ENCODE results near the gene OR4D11.
"Not testable (repeated sequence)": the region's sequence is repeated elsewhere in the genome, so short reads cannot be mapped to it uniquely, and the experiment has no call there.

The OR4D11 gene

GRCh38 chr11:59503276-59503675 is at the start of gene OR4D11:
Gene OR4D11 (plus strand): TSS chr11:59503576. CDS start chr11:59503576, 0 bp downstream.
- DNase-seq: no peak

- no peak for DNase-seq
Observed at GRCh38 chr11:59456661-59457060, 46.7 kb upstream of the OR4D11 start, which contains the start of gene OR4D6. Gene OR4D6 (plus strand): TSS chr11:59456961. CDS start chr11:59456961, 0 bp downstream.

GRCh38 chr11:59459916-59460315 is 43.5 kb upstream of the OR4D11 start:
- no peak for DNase-seq

DNA sequence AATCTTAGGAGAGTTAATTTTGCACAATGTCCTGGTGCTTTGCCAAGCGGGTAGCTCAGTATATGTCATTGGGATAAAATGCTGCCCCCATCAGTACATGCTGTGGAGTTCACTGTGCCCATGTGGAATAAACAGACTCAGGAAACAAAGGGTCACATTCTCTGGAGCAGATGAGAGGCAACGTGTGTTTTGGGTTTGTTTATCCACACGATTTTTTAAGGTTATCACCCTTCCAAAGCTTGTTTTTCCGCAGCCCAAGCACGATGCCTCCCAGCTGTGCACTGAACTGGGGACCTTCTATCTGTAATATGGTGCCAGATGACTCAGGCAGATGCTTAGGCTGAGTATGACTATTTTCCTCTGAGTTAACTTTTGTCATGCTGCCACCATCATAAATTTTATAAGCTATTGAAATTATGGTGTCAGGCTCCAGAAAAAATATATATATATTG is 40.2 kb upstream of the OR4D11 start:
- DNase-seq: no peak

- DNase-seq: no peak
Observed at GRCh38 chr11:59473015-59473414, 30.4 kb upstream of the OR4D11 start, which contains the start of gene OR4D10. Gene OR4D10 (plus strand): TSS chr11:59473315. CDS start chr11:59477430, 4,115 bp downstream.

DNA sequence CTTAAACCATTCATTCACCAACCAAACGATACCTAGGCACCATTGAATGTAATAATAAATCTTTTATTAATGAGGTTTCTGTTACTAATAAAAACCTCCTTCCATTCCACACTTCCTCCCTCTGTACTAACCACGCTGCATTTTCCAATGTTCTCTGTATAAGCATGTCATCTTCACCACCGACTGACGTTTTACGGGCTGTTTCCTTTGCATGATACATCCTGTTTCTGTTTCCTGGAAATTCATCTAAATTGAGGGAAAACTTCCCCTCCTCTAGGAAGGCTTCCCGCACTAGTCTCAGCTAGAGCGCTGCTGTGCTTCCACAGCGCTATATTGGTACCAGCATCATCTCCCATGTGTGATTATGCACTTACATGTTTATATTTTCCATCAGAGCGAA is 28.2 kb upstream of the OR4D11 start:
- DNase-seq: no peak

DNA sequence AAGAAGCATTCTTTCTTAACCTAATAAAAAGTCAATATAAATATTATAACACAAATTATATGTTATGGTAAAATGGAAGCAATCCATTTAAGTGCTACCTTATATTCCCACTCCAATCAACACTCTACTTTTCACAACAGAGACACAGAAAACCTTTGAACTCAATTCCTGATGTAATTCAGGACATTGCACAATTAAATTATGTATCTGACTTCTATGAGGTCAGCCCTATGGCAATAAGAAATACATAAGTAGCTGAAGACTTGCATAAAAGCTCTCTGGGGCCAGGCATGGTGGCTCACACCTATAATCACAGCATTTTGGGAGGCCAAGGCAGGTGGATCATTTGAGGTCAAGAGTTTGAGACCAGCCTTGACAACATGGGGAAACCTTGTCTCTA is 23.5 kb upstream of the OR4D11 start:
- DNase-seq: no peak

DNA sequence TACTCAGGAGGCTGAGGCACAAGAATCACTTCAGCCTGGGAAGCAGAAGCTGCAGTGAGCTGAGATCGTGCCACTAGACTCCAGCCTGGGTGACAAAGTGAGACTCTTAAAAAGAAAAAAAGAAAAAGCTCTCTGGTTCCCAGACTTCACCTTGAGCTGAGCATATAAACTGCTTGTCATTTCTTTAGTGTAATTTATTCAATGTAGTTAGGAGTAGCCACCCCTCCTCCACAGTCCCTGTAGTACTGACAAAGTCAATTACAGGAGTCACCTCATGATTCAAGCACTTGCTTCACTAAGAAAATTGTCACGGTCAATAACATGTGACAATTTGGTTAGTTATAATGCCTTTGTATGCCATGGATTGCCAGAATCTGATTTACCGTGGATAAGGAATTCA is 23.0 kb upstream of the OR4D11 start:
- no peak for DNase-seq

DNA sequence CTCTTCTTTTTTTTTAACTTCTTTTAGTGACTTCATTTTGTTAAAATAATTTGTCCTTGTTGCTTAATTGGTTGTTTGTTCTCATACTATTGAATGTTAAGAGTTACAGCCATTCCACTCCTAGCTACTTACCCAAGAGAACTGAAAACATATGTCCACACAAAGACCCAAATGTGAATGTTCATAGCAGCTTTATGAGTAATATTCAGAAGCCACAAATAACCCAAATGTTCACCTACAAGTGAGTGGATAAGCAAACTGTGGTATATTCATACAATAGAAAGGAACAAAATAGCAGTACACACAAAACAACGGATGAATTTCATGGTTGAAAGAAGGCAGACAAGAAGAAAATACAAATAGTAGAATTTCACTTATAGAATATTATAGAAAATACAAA is 1.4 kb upstream of the OR4D11 start:
- no peak for DNase-seq

- peak in 2 of 6 experiments; percentile 19 to 21 for DNase-seq
Observed at GRCh38 chr11:59510941-59511589, 7.7 kb downstream of the OR4D11 start, which contains the start of gene OR4D9. Gene OR4D9 (plus strand): TSS chr11:59511539. CDS start chr11:59514913, 3,374 bp downstream.

- no peak for DNase-seq
Observed at GRCh38 chr11:59511675-59512074, 8.3 kb downstream of the OR4D11 start.

DNA sequence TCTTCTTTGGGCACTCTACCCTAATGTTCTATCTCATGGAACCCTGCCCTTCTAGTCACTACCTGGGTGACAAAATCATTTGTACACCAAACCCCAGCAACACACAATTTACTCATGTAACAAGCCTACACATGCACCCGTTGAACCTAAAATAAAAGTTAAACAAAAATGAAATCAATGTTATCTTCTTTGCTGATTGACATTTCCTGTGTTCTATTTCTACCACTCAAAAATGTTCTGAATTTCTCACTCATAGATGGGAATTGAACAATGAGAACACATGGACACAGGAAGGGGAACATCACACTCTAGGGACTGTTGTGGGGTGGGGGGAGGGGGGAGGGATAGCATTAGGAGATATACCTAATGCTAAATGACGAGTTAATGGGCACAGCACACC is 16.8 kb downstream of the OR4D11 start:
- DNase-seq: not testable (repeated sequence)

DNA sequence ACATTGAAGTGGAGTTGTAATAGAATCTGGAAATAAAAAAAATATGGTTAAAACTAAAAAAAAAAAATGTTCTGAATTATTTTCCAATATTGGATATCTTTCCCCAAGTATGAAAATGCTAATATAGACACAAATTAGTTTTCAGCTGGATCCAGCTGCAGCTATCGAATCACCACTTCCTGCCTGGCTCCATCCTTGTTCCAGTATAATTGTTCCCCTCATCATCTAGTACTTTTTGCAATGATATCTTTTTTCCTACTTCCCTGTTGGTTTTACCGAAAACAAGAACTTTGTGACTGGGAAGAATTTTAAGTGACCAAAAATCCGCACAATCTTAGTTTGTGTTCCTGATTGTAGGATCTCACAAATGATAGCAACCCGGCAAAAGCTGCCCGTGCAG is 17.4 kb downstream of the OR4D11 start:
- DNase-seq: no peak

GRCh38 chr11:59523541-59523940 is 20.2 kb downstream of the OR4D11 start:
- DNase-seq: no peak

DNA sequence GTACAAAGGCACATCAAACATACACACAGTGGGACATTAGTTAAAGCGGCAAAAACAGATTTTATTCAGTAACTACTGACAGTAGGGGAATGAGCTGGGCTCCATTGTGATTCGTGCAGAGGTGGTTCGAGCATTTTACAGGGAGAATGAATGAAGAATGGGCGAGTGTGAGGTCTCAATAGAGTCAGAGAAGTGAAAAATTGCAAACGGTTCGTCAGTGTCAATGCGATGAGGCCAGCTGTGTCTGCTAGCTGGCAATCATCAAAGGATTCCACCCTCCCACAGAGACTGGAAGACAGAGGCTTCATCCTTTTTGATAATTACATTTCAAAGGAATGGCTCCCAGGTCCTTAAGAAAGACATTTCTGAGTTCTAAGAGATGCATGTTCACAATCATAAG is 25.3 kb downstream of the OR4D11 start:
- DNase-seq: no peak

DNA sequence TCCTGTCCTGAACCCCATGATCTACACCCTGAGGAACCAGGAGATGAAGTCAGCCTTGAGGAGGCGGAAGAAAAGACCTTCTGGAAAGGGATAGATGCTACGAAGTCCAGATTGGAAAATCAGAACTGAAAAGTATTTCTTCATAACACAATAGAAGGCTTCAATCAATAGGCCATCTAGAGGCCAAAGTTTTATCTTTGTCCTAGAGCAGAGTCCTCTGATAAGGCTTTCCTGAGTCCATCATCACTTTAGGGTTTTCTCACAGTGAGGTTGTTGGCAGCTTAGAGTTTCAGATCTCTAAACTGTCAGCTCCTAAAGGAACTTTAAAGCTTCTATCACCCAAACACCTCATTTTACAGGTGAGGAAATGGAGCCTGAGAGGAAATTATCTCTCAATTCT is 29.2 kb downstream of the OR4D11 start:
- no peak for DNase-seq

DNA sequence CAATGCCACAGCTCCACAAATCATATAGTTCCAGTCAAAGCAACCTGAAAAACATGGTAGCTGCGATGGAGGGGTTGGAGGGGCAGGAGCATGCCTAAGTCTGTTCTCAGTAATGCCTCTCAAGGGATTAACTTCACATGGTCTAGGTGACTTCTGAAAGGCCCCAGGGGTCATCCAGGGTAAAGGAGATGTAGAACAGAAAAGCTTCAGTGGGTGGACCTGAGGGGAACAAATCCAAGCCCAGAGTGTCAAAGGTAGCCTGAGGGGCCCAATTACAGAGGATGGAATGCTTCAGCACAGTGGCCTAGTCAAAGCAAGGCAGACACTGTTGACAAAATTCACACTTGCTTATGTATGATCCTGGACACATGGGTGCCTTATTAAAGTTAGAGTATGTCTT is 31.3 kb downstream of the OR4D11 start:
- DNase-seq: no peak

DNA sequence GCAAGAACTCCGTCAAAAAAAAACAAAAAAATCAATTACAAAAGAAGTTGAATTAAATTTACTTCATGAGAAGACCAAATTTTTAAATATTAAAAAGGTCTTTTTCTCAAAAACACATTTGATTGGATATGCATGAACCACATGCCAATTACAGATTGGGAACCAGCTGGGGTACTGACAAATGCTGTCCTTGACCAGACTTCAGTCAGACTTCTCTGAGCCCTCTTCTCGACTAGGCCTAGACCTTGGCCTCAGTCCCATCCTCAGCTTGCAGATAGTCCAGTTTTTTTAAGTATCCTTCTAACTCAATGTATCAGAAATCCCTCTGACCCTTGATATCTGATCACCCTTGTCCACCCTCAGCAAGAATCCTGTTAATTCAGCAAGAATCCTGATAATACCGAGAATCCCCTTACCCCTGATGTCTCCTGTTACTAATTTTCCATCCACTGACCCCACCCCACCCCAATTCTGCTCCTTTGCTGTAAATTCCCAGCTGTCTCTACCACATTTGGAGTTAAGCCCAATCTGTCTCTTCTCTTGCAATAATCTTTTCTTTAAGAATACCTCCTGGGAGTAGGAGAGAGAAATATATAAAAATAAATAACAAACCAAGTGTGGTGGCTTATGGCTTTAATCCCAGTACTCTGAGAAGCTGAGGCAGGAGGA is 38.9 kb downstream of the OR4D11 start:
- DNase-seq: no peak

DNA sequence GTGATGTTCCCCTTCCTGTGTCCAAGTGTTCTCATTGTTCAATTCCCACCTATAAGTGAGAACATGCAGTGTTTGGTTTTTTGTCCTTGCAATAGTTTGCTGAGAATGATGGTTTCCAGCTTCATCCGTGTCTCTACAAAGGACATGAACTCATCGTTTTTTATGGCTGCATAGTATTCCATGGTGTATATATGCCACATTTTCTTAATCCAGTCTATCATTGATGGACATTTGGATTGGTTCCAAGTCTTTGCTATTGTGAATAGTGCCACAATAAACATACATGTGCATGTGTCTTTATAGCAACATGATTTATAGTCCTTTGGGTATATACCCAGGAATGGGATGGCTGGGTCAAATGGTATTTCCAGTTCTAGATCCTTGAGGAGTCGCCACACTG is 40.3 kb downstream of the OR4D11 start:
- not testable (repeated sequence) for DNase-seq

- DNase-seq: no peak
Observed at GRCh38 chr11:59544869-59545178, 41.4 kb downstream of the OR4D11 start.

DNA sequence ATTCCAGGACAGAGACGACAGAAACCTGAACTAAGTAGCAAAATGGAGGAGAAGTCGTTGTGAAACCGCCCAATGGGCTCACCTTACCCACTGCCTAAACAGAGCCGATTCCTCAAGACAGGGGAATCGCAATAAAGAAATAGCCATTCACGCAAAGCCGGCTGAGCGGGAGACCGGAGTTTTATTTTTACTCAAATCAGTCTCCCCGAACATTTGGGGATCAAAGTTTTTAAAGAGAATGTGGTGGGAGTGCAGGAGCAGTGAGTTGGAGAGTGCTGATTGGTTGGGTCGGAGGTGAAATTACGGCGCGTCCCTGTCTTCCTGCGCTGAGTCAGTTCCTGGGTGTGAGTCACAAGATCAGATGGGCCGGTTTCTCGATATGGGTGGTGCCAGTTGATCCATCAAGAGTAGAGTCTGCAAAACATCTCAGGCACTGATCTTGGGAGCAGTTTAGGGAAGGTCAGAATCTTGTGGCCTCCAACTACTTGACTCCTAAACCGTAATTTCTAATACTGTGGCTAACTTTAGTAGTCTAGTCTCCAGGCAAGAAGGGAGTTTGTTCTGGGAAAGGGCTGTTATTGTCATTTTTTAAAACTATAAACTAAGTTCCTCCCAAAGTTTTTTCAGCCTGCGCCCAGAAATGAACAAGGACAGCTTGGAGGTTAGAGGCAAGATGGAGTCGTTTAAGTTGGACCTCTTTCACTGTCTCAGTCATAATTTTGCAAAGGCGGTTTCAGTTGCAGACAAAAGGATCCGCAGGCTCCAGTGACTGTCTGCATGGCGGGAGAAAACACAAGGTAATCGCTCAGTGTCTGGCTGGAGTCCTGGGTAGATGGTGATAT is 42.0 kb downstream of the OR4D11 start:
- no peak for DNase-seq

DNA sequence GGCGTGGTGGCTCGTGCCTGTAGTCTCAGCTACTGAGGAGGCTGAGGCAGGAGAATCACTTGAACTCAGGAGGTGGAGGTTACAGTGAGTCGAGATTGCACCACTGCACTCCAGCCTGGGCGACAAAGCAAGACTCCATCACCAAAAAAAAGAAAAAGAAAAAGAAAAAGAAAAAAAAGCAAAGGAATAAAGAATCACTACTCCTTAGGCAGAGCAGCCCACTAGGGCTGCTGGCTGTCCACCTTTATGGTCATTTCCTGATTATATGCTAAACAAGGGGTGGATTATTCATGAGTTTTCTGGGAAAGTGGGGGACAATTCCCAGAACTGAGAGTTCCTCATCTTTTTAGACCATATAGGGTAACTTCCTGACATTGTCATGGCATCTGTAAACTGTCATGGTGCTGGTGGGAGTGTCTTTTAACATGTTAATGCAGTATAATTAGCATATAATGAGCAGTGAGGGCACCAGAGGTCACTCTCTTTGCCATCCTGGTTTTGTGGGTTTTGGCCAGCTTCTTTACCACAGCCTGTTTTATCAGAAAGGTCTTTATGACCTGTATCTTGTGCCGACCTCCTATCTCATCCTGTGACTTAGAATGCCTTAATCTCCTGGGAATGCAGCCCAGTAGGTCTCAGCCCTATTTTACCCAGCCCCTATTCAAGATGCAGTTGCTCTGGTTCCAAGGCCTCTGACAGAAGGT is 44.4 kb downstream of the OR4D11 start:
- not testable (repeated sequence) for DNase-seq

- DNase-seq: no peak
Observed at GRCh38 chr11:59548309-59548656, 44.9 kb downstream of the OR4D11 start.
